ENCODE data around the gene XK. TPM values are rescaled to one million over a fixed set of nuclear protein-coding genes. Genes with fewer than 3 reads are reported as not detected.

Gene XK
- total and polyA plus RNA-seq, 2 experiments from 2014 or later = 0.29 to 1.5 TPM

DNA sequence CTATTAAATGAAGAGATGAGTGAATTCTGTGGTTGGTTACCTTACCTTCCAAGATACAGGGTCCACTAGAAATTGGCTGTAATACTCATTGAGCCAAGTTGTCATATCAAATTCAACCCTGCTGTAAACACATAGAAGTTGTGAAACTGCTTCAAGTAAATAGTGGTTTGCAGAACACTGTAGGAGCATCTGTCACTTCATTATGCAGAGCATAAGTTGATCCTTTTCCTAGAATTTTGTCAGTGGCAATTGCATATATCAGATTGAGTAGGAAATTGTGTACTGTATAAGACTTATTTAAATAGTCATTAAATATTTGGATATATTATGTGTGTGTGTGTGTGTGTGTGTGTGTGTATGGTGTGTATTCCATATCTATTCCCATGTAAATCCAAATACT is 8.8 kb upstream of the XK start (continued):
- TF ChIP-seq, protein P1, sequence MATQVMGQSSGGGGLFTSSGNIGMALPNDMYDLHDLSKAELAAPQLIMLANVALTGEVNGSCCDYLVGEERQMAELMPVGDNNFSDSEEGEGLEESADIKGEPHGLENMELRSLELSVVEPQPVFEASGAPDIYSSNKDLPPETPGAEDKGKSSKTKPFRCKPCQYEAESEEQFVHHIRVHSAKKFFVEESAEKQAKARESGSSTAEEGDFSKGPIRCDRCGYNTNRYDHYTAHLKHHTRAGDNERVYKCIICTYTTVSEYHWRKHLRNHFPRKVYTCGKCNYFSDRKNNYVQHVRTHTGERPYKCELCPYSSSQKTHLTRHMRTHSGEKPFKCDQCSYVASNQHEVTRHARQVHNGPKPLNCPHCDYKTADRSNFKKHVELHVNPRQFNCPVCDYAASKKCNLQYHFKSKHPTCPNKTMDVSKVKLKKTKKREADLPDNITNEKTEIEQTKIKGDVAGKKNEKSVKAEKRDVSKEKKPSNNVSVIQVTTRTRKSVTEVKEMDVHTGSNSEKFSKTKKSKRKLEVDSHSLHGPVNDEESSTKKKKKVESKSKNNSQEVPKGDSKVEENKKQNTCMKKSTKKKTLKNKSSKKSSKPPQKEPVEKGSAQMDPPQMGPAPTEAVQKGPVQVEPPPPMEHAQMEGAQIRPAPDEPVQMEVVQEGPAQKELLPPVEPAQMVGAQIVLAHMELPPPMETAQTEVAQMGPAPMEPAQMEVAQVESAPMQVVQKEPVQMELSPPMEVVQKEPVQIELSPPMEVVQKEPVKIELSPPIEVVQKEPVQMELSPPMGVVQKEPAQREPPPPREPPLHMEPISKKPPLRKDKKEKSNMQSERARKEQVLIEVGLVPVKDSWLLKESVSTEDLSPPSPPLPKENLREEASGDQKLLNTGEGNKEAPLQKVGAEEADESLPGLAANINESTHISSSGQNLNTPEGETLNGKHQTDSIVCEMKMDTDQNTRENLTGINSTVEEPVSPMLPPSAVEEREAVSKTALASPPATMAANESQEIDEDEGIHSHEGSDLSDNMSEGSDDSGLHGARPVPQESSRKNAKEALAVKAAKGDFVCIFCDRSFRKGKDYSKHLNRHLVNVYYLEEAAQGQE (IDR thresholded peaks at IDR 0.05; ENCODE audit: unreplicated experiment) = no peak

GRCh38 chrX:37677243-37677642 is 8.3 kb upstream of the XK start:
- Histone ChIP-seq H2AFZ (no peak overlapping the region), H3K36me3 (ENCODE audit: insufficient read depth) (no peaks in the 10 kb centered on the region), H3K9me2 (ENCODE audit: insufficient read depth) (no peaks in the 10 kb centered on the region), H3K4me3 (no peak overlapping the region), H3F3A (replicated peaks; ENCODE audit: low read depth) (no peaks in the 10 kb centered on the region), H3K27ac (ENCODE audit: low read depth) (no peak overlapping the region), H3K4me2 (no peak overlapping the region), H3K79me2 (replicated peaks; ENCODE audit: insufficient read depth) (no peaks in the 10 kb centered on the region), H3K27me3 (ENCODE audit: insufficient read depth) (no peaks in the 10 kb centered on the region), H4K20me1 (replicated peaks; ENCODE audit: insufficient read depth) (no peaks in the 10 kb centered on the region), H3K4me1 (ENCODE audit: insufficient read depth) (no peaks in the 10 kb centered on the region)
- H3K4me1 Mint-ChIP-seq = no peaks in the 10 kb centered on the region
- H3K27me3 Mint-ChIP-seq (ENCODE audit: insufficient read depth, low read depth, poor library complexity) = peaks cover 2% of the 10 kb centered on the region
- no peak overlapping the region for H3K4me3 Mint-ChIP-seq
- ATAC-seq (no peak), DNase-seq (ENCODE audit: low spot score) (no peak)
- H3K36me3 Mint-ChIP-seq (ENCODE audit: low read depth) = no peaks in the 10 kb centered on the region
- no peak overlapping the region for H3K27ac Mint-ChIP-seq
- H3K9me3 Mint-ChIP-seq = no peaks in the 10 kb centered on the region
- TF ChIP-seq EZH2phosphoT487 (IDR thresholded peaks at IDR 0.05; ENCODE audit: unreplicated experiment) = no peak
- TF ChIP-seq, protein P1 (IDR thresholded peaks at IDR 0.05; ENCODE audit: unreplicated experiment) = no peak

DNA sequence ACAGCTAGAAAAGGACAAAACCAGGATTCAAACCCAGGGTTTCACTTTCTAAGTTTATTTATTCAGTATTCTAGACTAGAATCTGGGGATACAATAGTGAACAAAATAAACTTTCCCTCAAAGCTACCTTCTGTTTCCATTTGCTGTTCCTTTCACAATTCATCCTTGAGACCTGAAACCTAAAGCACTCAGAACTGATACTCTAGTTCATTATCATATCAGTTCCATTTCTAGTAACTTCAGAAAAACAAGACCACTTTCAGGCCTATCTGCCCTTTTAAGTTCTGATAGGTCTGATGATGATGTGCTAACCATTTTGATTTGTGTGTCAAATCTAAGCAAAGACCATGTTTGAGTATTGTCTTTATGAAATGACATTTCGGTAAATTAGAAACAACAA is 7.8 kb upstream of the XK start:
- DNase-seq (ENCODE audit: low spot score) (no peak), ATAC-seq (no peak)
- H3K79me2 ChIP-seq (replicated peaks; ENCODE audit: insufficient read depth) = no peaks in the 10 kb centered on the region
- no peaks in the 10 kb centered on the region for H3K4me1 ChIP-seq (ENCODE audit: insufficient read depth)
- H3K4me3 ChIP-seq = no peak overlapping the region
- H4K20me1 ChIP-seq (replicated peaks; ENCODE audit: insufficient read depth) = no peaks in the 10 kb centered on the region
- no peaks in the 10 kb centered on the region for H3F3A ChIP-seq (replicated peaks; ENCODE audit: low read depth)
- no peak overlapping the region for H3K4me2 ChIP-seq
- H3K4me1 Mint-ChIP-seq = no peaks in the 10 kb centered on the region
- H3K27me3 Mint-ChIP-seq (ENCODE audit: insufficient read depth, low read depth, poor library complexity) = peaks cover 2% of the 10 kb centered on the region
- H3K9me2 ChIP-seq (ENCODE audit: insufficient read depth) = no peaks in the 10 kb centered on the region
- no peaks in the 10 kb centered on the region for H3K9me3 Mint-ChIP-seq
- H3K4me3 Mint-ChIP-seq = no peak overlapping the region
- H3K36me3 ChIP-seq (ENCODE audit: insufficient read depth) = no peaks in the 10 kb centered on the region
- H3K36me3 Mint-ChIP-seq (ENCODE audit: low read depth) = no peaks in the 10 kb centered on the region
- no peak overlapping the region for H3K27ac ChIP-seq (ENCODE audit: low read depth)
- no peaks in the 10 kb centered on the region for H3K27me3 ChIP-seq (ENCODE audit: insufficient read depth)
- H3K27ac Mint-ChIP-seq = no peak overlapping the region
- H2AFZ ChIP-seq = no peak overlapping the region
- TF ChIP-seq ZNF114 (CRISPR knock-in tag; IDR thresholded peaks at IDR 0.05) (no peak), NANOG (IDR thresholded peaks at IDR 0.05; ENCODE audit: borderline replicate concordance) (no peak), ZNF462 (CRISPR knock-in tag; IDR thresholded peaks at IDR 0.05) (no peak)

Measured in GM23338 (cell line).